ENCODE data around the gene NECAB3. TPM values are rescaled to one million over a fixed set of nuclear protein-coding genes. Genes with fewer than 3 reads are reported as not detected.

Gene NECAB3
- total RNA-seq, 4 donors from 2014 or later = 19.1 to 29.8 (median 26.8) TPM

DNA sequence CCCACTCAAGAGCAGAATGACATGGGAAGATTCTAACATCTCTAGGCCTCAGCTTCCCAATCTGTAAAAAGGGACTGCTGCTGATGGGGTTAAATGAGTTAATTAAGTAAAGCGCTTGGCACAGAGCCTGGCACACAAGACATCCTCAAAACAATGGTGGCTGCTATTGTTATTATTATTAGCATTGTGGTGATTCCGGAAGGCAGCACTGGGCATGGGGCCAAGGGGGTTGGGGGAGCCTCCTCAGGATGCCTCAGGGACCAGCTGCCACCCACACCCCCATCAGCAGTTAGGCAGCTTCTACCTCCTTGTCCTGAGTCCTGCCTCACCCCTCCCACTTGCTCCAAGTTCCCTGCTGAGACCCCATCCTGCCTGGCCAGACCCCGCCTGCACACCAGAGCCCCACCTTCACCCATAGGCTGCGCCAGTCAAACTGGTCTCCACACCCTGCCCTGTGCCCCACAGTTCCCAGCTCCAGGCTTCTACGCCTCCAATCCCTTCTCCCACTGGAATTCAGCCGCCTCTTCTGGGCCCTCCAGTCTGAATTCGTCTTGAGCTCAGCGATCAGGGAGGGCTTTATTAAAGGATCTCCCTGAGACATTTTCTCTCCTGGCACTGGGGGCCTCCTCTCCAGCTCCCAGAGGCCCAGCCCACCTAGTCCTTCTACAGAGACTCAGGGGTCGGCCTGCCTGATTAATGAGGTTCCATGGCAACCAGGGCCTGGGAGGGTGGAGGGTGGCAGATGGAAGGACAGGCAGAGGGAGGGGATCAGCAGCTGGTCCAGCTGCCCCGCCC, 10.5 kb upstream of the NECAB3 start:
- TF ChIP-seq, protein P1, sequence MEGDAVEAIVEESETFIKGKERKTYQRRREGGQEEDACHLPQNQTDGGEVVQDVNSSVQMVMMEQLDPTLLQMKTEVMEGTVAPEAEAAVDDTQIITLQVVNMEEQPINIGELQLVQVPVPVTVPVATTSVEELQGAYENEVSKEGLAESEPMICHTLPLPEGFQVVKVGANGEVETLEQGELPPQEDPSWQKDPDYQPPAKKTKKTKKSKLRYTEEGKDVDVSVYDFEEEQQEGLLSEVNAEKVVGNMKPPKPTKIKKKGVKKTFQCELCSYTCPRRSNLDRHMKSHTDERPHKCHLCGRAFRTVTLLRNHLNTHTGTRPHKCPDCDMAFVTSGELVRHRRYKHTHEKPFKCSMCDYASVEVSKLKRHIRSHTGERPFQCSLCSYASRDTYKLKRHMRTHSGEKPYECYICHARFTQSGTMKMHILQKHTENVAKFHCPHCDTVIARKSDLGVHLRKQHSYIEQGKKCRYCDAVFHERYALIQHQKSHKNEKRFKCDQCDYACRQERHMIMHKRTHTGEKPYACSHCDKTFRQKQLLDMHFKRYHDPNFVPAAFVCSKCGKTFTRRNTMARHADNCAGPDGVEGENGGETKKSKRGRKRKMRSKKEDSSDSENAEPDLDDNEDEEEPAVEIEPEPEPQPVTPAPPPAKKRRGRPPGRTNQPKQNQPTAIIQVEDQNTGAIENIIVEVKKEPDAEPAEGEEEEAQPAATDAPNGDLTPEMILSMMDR (IDR thresholded peaks at IDR 0.05) = no peak
- DNase-seq (ENCODE audit: low spot score) = no peak
- ATAC-seq (ENCODE audit: low FRiP score) = no peak

DNA sequence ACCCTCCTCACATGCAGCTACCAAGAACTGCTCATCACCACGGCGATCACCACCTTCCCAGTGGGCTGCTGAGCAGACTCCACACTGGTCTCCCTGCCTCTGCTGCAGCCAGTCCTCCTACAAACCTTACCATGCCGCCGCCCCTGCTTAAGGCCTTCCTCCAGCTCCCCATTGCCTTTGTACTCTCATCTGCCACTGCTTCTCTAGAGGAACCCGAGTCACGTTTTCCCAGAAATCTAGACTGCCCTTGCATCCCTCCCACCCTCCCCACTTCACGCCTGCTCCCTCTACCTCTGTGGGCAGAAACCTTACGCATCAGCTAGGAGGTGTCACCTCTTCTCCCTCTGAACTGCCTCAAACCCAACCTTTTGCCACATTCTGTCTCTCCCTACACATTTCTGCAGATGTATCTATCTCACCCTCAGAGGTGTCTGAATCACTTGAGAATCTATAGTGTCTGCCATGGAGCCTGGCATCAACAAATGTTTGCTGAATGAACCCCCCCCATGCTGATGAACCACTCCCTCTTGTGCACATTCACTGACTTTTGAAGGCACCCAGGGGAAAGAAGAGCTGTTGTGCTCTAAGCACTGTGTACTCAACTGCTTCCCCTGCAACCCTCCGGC, 7.6 kb upstream of the NECAB3 start:
- TF ChIP-seq, protein P1 (IDR thresholded peaks at IDR 0.05) = no peak
- ATAC-seq (ENCODE audit: low FRiP score) (no peak), DNase-seq (ENCODE audit: low spot score) (no peak)

DNA sequence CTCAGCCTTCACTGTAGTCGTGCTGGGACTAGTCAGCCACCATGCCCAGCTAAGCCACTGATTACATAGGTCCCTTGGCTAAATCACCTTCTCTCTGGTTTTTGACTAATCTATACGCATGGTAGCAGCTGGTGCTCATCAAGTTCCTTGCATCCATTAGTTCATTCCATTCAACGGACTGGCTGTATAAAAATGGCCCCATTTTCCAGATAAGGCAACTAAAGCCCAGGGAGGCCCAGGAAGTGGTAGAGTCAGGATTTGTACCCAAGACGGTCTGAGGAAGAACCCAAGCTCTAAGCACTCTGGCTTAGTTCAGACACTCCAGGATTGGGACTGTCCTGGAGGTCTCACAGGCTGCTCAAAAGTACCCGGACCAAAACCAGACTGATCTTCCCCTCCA, 7.1 kb upstream of the NECAB3 start:
- DNase-seq (ENCODE audit: low spot score) = no peak

DNA sequence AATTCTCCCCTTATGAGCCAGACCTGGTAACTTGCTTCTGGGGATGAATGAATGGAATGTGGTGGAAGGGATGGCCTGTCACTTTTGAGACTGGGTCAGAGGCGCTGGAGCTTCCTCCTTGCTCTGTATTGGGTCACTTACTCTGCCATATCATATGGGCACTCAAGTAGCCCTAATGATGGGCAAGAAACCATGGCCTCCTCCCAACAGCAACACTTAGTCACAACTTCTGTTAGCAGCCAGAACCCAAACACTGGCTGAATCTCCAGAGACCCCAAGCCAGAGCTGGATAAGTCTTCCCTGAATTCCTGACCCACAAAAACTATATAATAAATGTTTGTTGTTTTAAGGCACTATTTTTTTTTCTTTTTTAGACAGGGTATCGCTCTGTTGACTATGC, 6.5 kb upstream of the NECAB3 start:
- TF ChIP-seq, protein P1 (IDR thresholded peaks at IDR 0.05) = no peak
- DNase-seq (ENCODE audit: low spot score) (no peak), ATAC-seq (ENCODE audit: low FRiP score) (no peak)

More for the DNA sequence above, 7.1 kb upstream of the NECAB3 start:
- TF ChIP-seq, protein P1 (IDR thresholded peaks at IDR 0.05) = no peak
- ATAC-seq (ENCODE audit: low FRiP score) = no peak

DNA sequence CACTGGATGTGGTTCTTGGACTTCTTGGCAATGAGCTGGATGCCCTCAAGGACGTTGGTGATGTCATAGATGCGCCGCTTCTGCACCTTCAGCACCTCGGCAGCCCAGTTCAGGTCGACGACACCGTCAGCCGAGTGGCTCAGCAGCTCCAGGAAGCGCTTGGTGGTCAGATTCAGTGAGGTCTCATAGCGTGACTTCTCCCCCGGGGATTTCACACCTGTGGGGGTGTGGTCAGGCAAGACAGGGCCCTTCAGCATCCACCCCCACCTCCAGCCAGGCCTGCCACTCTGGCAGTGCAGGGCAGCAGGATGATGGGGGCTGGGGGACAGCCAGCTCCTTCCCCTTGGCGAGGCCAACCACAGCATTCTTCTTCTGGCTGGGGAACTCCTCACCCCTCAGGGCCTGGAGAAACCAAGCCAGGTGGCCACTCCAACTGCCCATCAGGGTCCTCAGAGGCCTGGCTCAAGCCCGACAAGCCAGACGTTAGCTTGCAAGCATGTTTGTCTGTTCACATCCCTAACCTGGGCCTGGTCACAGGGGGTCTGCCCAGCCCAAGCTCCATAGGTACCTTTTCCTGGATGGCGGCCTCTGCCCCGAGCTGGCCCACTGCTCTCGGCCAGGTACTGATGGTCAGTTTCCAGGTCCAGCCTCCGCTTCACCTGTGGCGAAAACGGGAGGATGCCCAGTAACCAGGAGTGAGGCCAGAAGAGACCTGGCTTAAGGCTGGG, 5.7 kb upstream of the NECAB3 start:
- TF ChIP-seq, protein P1 (IDR thresholded peaks at IDR 0.05) = no peak
- no peak for DNase-seq (ENCODE audit: low spot score)

DNA sequence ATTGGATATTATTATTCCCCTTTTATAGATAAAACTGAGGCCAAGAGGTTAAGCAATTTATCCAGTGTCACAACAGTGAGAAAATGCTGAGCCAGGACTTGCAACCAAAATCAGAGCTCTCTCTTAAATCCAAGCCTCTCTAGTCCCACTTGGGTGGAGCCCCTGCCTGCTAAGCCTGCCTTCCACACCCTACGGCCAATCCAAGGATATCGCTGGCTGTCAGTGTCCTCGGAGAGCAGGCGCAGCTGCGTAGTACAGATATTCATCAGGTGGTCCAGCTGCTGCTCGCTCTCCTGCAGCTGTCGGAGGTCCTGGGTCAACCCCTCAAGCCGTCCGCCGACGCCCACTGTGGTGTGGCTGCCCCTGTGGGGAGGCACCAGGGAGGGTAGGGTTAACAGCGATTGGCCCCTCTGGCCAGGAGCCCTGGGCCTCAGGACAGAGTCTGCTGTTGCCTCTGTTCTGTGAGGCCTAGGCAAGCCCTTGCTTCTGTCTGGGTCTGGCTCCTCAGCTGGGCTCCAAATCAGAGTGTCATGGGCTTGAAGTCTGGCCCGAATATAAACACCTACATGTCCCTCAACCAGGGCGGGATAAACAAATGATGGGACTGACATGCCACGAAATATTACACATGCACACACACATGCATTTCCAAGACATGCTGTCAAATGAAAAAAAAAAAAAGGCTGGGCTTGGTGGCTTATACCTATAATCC, 3.9 kb upstream of the NECAB3 start:
- no peak for ATAC-seq (ENCODE audit: low FRiP score)
- TF ChIP-seq, protein P1 (IDR thresholded peaks at IDR 0.05) = no peak
- no peak for DNase-seq (ENCODE audit: low spot score)

More for the DNA sequence above, 5.7 kb upstream of the NECAB3 start:
- no peak for ATAC-seq (ENCODE audit: low FRiP score)
